Brain microvascular endothelial cell (primary cell): Measurements from ENCODE around the gene ZNF283.
"Not testable (repeated sequence)": the region's sequence is repeated elsewhere in the genome, so short reads cannot be mapped to it uniquely, and the experiment has no call there.

Experiments used
- DNase-seq: peaks from one replicate; pipeline ENCODE4 v3.0.0-alpha.2; 2020
- H3K27ac ChIP-seq: fragments of 250-450 bp; sonication (Bioruptor Pico); 2 replicates; pipeline ENCODE4 v1.5.1; 2020; ENCODE audit warnings: mild to moderate bottlenecking, moderate library complexity
- H3K27me3 ChIP-seq: fragments of 250-450 bp; sonication (Bioruptor Pico); replicated peaks from 2 replicates; pipeline ENCODE4 v1.5.1; 2020; ENCODE audit warnings: mild to moderate bottlenecking
- H3K36me3 ChIP-seq: fragments of 250-450 bp; sonication (Bioruptor Pico); replicated peaks from 2 replicates; pipeline ENCODE4 v1.5.1; 2020; ENCODE audit warnings: mild to moderate bottlenecking
- H3K4me3 ChIP-seq: 2 replicates; pipeline ENCODE4 v1.5.1; 2011; ENCODE audit warnings: low read depth, mild to moderate bottlenecking, control low read depth, low read length, moderate library complexity
- CTCF ChIP-seq: IDR thresholded peaks from 2 replicates; pipeline ENCODE4 v1.5.1; 2011; ENCODE audit warnings: low read depth, mild to moderate bottlenecking, moderate library complexity, low read length, control low read depth, inconsistent platforms; ENCODE audit errors: missing control alignments
- in situ Hi-C: cut with HindIII; loops from 2 replicates; pipeline ENCODE4 v1.10.0; 2017; ENCODE audit warnings: low sequenced_read_pairs, low pct_ligation_motif_present

ZNF283 gene

GRCh38 chr19:43804432-43804831 lies 22.7 kb upstream of the ZNF283 start:
- DNase-seq, result no peak
- H3K36me3 ChIP-seq, result no peaks in the 10 kb centered on the region
- H3K27ac ChIP-seq, result no peak overlapping the region
- H3K4me3 ChIP-seq, result no peak overlapping the region
- no peak for TF ChIP-seq CTCF
- H3K27me3 ChIP-seq, result no peaks in the 10 kb centered on the region
- in situ Hi-C loops, result no loop called here

DNA sequence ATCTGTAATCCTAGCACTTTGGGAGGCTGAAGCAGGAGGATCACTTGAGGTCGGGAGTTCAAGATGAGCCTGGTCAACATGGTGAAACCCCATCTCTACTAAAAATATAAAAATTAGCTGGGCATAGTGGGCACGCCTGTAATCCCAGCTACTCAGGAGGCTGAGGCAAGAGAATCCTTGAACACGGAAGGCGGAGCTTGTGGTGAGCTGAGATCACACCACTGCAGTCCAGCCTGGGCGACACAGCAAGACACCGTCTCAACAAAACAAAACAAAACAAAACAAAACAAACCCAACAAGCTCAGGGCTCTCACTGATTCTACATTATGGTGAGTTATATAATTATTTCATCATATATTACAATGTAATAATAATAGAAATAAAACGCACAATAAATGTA lies 20.7 kb upstream of the ZNF283 start:
- H3K4me3 ChIP-seq, H3K27ac ChIP-seq, H3K36me3 ChIP-seq, H3K27me3 ChIP-seq, in situ Hi-C loops, DNase-seq: not testable (repeated sequence)

DNA sequence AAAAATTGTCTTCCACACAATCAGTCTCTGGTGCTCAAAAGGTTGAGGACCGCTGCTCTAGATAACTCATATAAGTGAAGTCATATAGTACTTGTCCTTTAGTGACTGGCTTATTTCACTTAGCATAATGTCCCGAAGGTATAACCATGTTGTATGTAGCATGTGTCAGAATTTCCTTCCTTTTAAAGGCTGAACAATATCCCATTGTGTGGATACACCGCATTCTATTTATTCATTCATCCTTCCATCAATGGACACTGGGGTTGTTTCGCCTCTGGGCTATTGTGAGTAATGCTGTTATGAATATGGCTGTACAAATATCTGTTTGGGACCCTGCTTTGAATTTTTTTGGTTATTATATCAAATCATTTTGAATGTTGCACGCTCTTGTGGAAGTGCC lies 20.3 kb upstream of the ZNF283 start:
- no peak overlapping the region for H3K27ac ChIP-seq
- H3K27me3 ChIP-seq, result no peaks in the 10 kb centered on the region
- no peaks in the 10 kb centered on the region for H3K36me3 ChIP-seq
- H3K4me3 ChIP-seq, result no peak overlapping the region
- DNase-seq, result no peak
- in situ Hi-C loops, result no loop called here
- no peak for TF ChIP-seq CTCF

DNA sequence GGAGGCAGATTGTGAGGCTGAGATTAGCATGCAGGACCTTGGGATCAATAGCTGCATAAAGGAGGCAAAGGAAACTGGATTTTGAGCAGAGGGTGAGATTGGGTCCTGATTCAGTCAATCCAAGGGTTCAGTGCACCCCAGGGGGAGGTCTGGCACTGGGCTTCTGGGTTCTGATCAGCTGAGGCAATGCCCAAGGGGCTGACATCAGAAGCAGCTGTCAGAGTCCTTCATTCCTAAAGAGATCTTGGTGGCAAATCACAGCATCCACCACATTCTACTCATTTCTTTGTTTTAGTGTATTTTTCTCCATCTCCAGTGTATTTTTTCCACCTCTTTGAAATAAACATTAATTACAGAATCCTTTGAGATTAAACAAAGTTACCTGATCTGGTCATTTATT lies 19.5 kb upstream of the ZNF283 start:
- Histone ChIP-seq H3K4me3 (no peak overlapping the region), H3K36me3 (no peaks in the 10 kb centered on the region), H3K27ac (no peak overlapping the region), H3K27me3 (no peaks in the 10 kb centered on the region)
- no peak for DNase-seq
- no peak for TF ChIP-seq CTCF
- in situ Hi-C loops, result no loop called here

GRCh38 chr19:43809762-43810696 lies 17.1 kb upstream of the ZNF283 start:
- H3K36me3 ChIP-seq, result no peaks in the 10 kb centered on the region
- no peak overlapping the region for H3K27ac ChIP-seq
- H3K27me3 ChIP-seq, result no peaks in the 10 kb centered on the region
- in situ Hi-C loops, result no loop called here
- peak; percentile 44 for TF ChIP-seq CTCF
- DNase-seq, result peak; percentile 25
- H3K4me3 ChIP-seq, result no peak overlapping the region

GRCh38 chr19:43811837-43812236 lies 15.3 kb upstream of the ZNF283 start:
- in situ Hi-C loops, result no loop called here
- no peak for DNase-seq
- TF ChIP-seq CTCF, result no peak
- H3K4me3 ChIP-seq, result no peak overlapping the region
- H3K36me3 ChIP-seq, result no peaks in the 10 kb centered on the region
- H3K27ac ChIP-seq, result no peak overlapping the region
- no peaks in the 10 kb centered on the region for H3K27me3 ChIP-seq
